Aorta (tissue), 5 donors: ENCODE measurements around the gene MARK3. TPM values are rescaled to one million over a fixed set of nuclear protein-coding genes. Genes with fewer than 3 reads are reported as not detected.

Experiments
- ATAC-seq: fragments of 200-7000 bp; cut with Tn5 transposase; one replicate; pipeline ENCODE4 v1.9.1; 2022; ENCODE audit warnings: moderate library complexity; ENCODE audit not compliant: low FRiP score
- DNase-seq, 2 donors: peaks; one replicate each; pipeline ENCODE4 v3.0.0-alpha.2; 2020
- H3K27ac ChIP-seq, 2 donors: one replicate each; pipeline ENCODE4 v1.5.1; 2013; ENCODE audit warnings: low read length in 2 of 2, mild to moderate bottlenecking in 2 of 2, moderate library complexity in 2 of 2, control low read depth in 1 of 2, inconsistent platforms in 1 of 2, low read depth in 1 of 2
- H3K27me3 ChIP-seq, 2 donors: one replicate each; pipeline ENCODE4 v1.6.1; 2013; ENCODE audit warnings: control low read depth in 1 of 2, low read length in 1 of 2, mild to moderate bottlenecking in 1 of 2, moderate library complexity in 1 of 2; ENCODE audit not compliant: insufficient read depth in 2 of 2, control insufficient read depth in 1 of 2
- H3K36me3 ChIP-seq, 2 donors: one replicate each; pipeline ENCODE4 v1.6.1; 2013; ENCODE audit warnings: control low read depth in 1 of 2, low read length in 1 of 2, mild to moderate bottlenecking in 1 of 2; ENCODE audit not compliant: insufficient read depth in 2 of 2, control insufficient read depth in 1 of 2
- H3K4me1 ChIP-seq, 2 donors: one replicate each; pipeline ENCODE4 v1.6.1; 2013; ENCODE audit warnings: low read length in 2 of 2, control low read depth in 1 of 2, mild to moderate bottlenecking in 1 of 2, moderate library complexity in 1 of 2; ENCODE audit not compliant: insufficient read depth in 2 of 2, control insufficient read depth in 1 of 2
- H3K4me3 ChIP-seq, 2 donors: one replicate each; pipeline ENCODE4 v1.5.1; 2013; ENCODE audit warnings: low read length in 2 of 2, control low read depth in 1 of 2, mild to moderate bottlenecking in 1 of 2
- H3K9me3 ChIP-seq: one replicate; pipeline ENCODE4 v1.6.1; 2013; ENCODE audit warnings: mild to moderate bottlenecking, low read length; ENCODE audit not compliant: control insufficient read depth
- WGBS, 2 donors: extraction: QIAGEN DNeasy Blood & Tissue Kit; methylation state at CpG; one replicate each; pipeline ENCODE4 v1.1.7; 2013; 5-methylcytosine and 5-hydroxymethylcytosine counted together
- intact Hi-C, 2 donors: fragments of 100-400 bp; cut with DNase I; formaldehyde crosslinking; loops; one replicate each; pipeline versions ENCODE4 v1.14.2 to v1.15.0; 2022
- polyA plus RNA-seq, 2 donors: library from polyadenylated mRNA; stranded (reverse); fragments of 200-250 nt; gene quantifications; one replicate each; pipeline ENCODE4 v1.2.3, GENCODE V29; 2013
- total RNA-seq, 2 donors: library from RNA; stranded (reverse); fragmentation: NEBNext Ultra II Directional; extraction: Animal tissue kit (Norgen Biotek cat#: 25700); gene quantifications; one replicate each; pipeline ENCODE4 v1.2.1, GENCODE V29; 2021
- donor health status: healthy with polysubstance abuse.
- donor health status: Bipolar disorder and iron deficiency.
- donor health status: DM: no; HTN: no; CAD: no.
- donor health status: DM: no; HTN: no; CAD: no.
- donor health status: DM: yes; HTN: yes; CAD: no.

The MARK3 gene
- total and polyA plus RNA-seq, 4 donors = 21.7 to 121 (median 86.0) TPM

- peaks cover 0 to 5% of the 10 kb centered on the region in 2 donors for H3K4me1 ChIP-seq
- WGBS, 2 donors = 11% methylated on average over 9 of the region's 9 CpGs
Measured at GRCh38 chr14:103386713-103387329, 1.6 kb downstream of the MARK3 start.

GRCh38 chr14:103388664-103389063, 3.4 kb downstream of the MARK3 start:
- WGBS, 2 donors = 93 to 97% methylated on average over 1 of the region's 1 CpG
- intact Hi-C loops = loop anchor here in 1 of 2 donors (5.0 kb wide), 2 partner anchors 44 to 56 kb away; partner anchors contain the start of gene EIF5
- no peak for DNase-seq
- no peak overlapping the region for H3K4me3 ChIP-seq
- no peaks in the 10 kb centered on the region for H3K36me3 ChIP-seq
- H3K4me1 ChIP-seq = peaks cover 0 to 5% of the 10 kb centered on the region in 2 donors
- no peaks in the 10 kb centered on the region for H3K27me3 ChIP-seq
- H3K9me3 ChIP-seq = no peaks in the 10 kb centered on the region
- ATAC-seq = no peak
- H3K27ac ChIP-seq = no peak overlapping the region

More at GRCh38 chr14:103386713-103387329, 1.6 kb downstream of the MARK3 start:
- intact Hi-C loops = loop anchor here in 1 of 2 donors (5.0 kb wide), 2 partner anchors 45 to 55 kb away; partner anchors contain the start of gene EIF5
- ATAC-seq (no peak), DNase-seq (no peak)
- peak overlapping the region; percentile 92 for H3K4me3 ChIP-seq
- H3K27me3 ChIP-seq = no peaks in the 10 kb centered on the region
- no peaks in the 10 kb centered on the region for H3K36me3 ChIP-seq
- peak overlapping the region; percentile 19 to 73 for H3K27ac ChIP-seq
- no peaks in the 10 kb centered on the region for H3K9me3 ChIP-seq

- intact Hi-C loops = no loop called here
- Histone ChIP-seq H3K27me3 (no peaks in the 10 kb centered on the region), H3K4me3 (no peak overlapping the region), H3K9me3 (no peaks in the 10 kb centered on the region), H3K27ac (no peak overlapping the region), H3K4me1 (peaks cover 2 to 9% of the 10 kb centered on the region in 2 donors), H3K36me3 (no peaks in the 10 kb centered on the region)
- WGBS, 2 donors = 85 to 92% methylated on average over 4 of the region's 4 CpGs
- no peak for DNase-seq
- ATAC-seq = no peak
Measured at GRCh38 chr14:103390605-103391004, 5.4 kb downstream of the MARK3 start.

- Histone ChIP-seq H3K9me3 (no peaks in the 10 kb centered on the region), H3K4me1 (peaks cover 2 to 11% of the 10 kb centered on the region in 2 donors), H3K4me3 (no peak overlapping the region), H3K27me3 (no peaks in the 10 kb centered on the region), H3K36me3 (no peaks in the 10 kb centered on the region), H3K27ac (no peak overlapping the region)
- WGBS, 2 donors = 20 to 21% methylated on average over 4 of the region's 4 CpGs
- no peak for DNase-seq
- no peak for ATAC-seq
- intact Hi-C loops = no loop called here
Measured at GRCh38 chr14:103391048-103391447, 5.8 kb downstream of the MARK3 start.

GRCh38 chr14:103392106-103392505, 6.9 kb downstream of the MARK3 start:
- intact Hi-C loops = no loop called here
- no peak overlapping the region for H3K4me3 ChIP-seq
- H3K36me3 ChIP-seq = no peaks in the 10 kb centered on the region
- H3K27me3 ChIP-seq = no peaks in the 10 kb centered on the region
- ATAC-seq (no peak), DNase-seq (no peak)
- H3K27ac ChIP-seq = no peak overlapping the region
- WGBS, 2 donors = 71 to 72% methylated on average over 5 of the region's 5 CpGs
- peaks cover 2 to 9% of the 10 kb centered on the region in 2 donors for H3K4me1 ChIP-seq
- H3K9me3 ChIP-seq = no peaks in the 10 kb centered on the region

- no peak for DNase-seq
- no peaks in the 10 kb centered on the region for H3K36me3 ChIP-seq
- H3K4me1 ChIP-seq = peaks cover 2 to 9% of the 10 kb centered on the region in 2 donors
- WGBS, 2 donors = 92 to 98% methylated on average over 8 of the region's 8 CpGs
- no peak overlapping the region for H3K4me3 ChIP-seq
- no peak for ATAC-seq
- H3K9me3 ChIP-seq = no peaks in the 10 kb centered on the region
- H3K27ac ChIP-seq = no peak overlapping the region
- intact Hi-C loops = no loop called here
- H3K27me3 ChIP-seq = no peaks in the 10 kb centered on the region
Measured at GRCh38 chr14:103392572-103392971, 7.4 kb downstream of the MARK3 start.

GRCh38 chr14:103393070-103393469, 7.9 kb downstream of the MARK3 start:
- 64 to 68% methylated on average over 6 of the region's 6 CpGs for WGBS, 2 donors

GRCh38 chr14:103393676-103394626, 8.7 kb downstream of the MARK3 start:
- ATAC-seq = peak; percentile 72
- Histone ChIP-seq H3K4me3 (no peak overlapping the region), H3K27ac (peak overlapping the region in 1 of 2 donors; percentile 36)

More at GRCh38 chr14:103393070-103393469, 7.9 kb downstream of the MARK3 start:
- no peak for DNase-seq
- no peaks in the 10 kb centered on the region for H3K27me3 ChIP-seq
- no peaks in the 10 kb centered on the region for H3K36me3 ChIP-seq
- peak overlapping the region in 1 of 2 donors; percentile 25 for H3K27ac ChIP-seq
- peaks cover 2 to 10% of the 10 kb centered on the region in 2 donors for H3K4me1 ChIP-seq
- intact Hi-C loops = no loop called here
- no peak for ATAC-seq
- no peaks in the 10 kb centered on the region for H3K9me3 ChIP-seq
- H3K4me3 ChIP-seq = no peak overlapping the region

More at GRCh38 chr14:103393676-103394626, 8.7 kb downstream of the MARK3 start:
- Histone ChIP-seq H3K9me3 (no peaks in the 10 kb centered on the region), H3K27me3 (no peaks in the 10 kb centered on the region), H3K4me1 (peaks cover 2 to 16% of the 10 kb centered on the region in 2 donors), H3K36me3 (no peaks in the 10 kb centered on the region)
- intact Hi-C loops = no loop called here
- DNase-seq = no peak
- WGBS, 2 donors = 11% methylated on average over 9 of the region's 9 CpGs
